ENCODE data around the gene FNDC1. TPM values are rescaled to one million over a fixed set of nuclear protein-coding genes. Genes with fewer than 3 reads are reported as not detected.

Gene FNDC1
- total and polyA plus RNA-seq, 2 of the 13 experiments (the other 11 are each of a cell fraction or from before 2014, with no cell fraction given), result not detected

GRCh38 chr6:159313018-159313417 is 143.8 kb downstream of the FNDC1 start:
- Histone ChIP-seq H4K20me1 (ENCODE audit: insufficient read depth, low read length) (no peaks in the 10 kb centered on the region), H3K4me1 (ENCODE audit: insufficient read depth, low read length) (no peaks in the 10 kb centered on the region), H3K4me3 (replicated peaks in 1 of 3; ENCODE audit: insufficient read depth in 1 of 3, low read depth in 2 of 3, low read length in 3 of 3) (no peak overlapping the region), H3K27ac (ENCODE audit: extremely low read length, insufficient read depth, low read length) (no peak overlapping the region), H2AFZ (ENCODE audit: low read length) (no peak overlapping the region), H3K36me3 (replicated peaks in 1 of 2; ENCODE audit: control insufficient read depth in 1 of 2, insufficient read depth in 2 of 2, low read length in 2 of 2) (no peaks in the 10 kb centered on the region), H3K27me3 (ENCODE audit: control insufficient read depth in 1 of 2, insufficient read depth in 2 of 2, low read length in 2 of 2) (no peaks in the 10 kb centered on the region; a peak in 1 of 5 replicates), H3K9ac (ENCODE audit: insufficient read depth, low read depth, low read length) (no peak overlapping the region), H3K4me2 (ENCODE audit: low read depth, low read length) (no peak overlapping the region), H3K79me2 (ENCODE audit: insufficient read depth, low read length) (no peaks in the 10 kb centered on the region), H3K9me3 (ENCODE audit: low read length) (no peaks in the 10 kb centered on the region)
- in situ Hi-C loops (cut with HindIII; ENCODE audit: extremely low pct_ligation_motif_present, low pct_unique_long_range_greater_than_20kb) (no loop called here), intact Hi-C loops (cut with micrococcal nuclease; ENCODE audit: unreplicated experiment) (no loop called here)
- no peak for FAIRE-seq
- ChIA-PET POLR2A (no interaction called here), CTCF (ENCODE audit: low intra/inter-chr PET ratio, low total read pairs) (no interaction called here)
- ATAC-seq, result no peak
- no peak for DNase-seq (ENCODE audit: low spot score)
- WGBS (ENCODE audit: low lambda C conversion rate), result 4% methylated on average over 6 of the region's 6 CpGs
- TF ChIP-seq TCF12 (IDR thresholded peaks at IDR 0.05), result no peak
- TF ChIP-seq TCF12 (CRISPR knock-in tag; IDR thresholded peaks at IDR 0.05), result no peak
- TF ChIP-seq MAFK (conservative IDR thresholded peaks at IDR 0.05 in 1 of 2, IDR thresholded peaks at IDR 0.05 in 1 of 2; ENCODE audit: low read length in 2 of 2), result peak in 1 of 2 experiments; percentile 28; a peak in 1 of 4 replicates
- no peak for TF ChIP-seq ETV6 (CRISPR knock-in tag; conservative IDR thresholded peaks at IDR 0.05)
- no TSS peak for BruUV-seq (replicated peaks)

GRCh38 chr6:159315562-159315961 is 146.4 kb downstream of the FNDC1 start:
- no peaks in the 10 kb centered on the region for H3K4me1 ChIP-seq (ENCODE audit: insufficient read depth, low read length)
- ChIA-PET POLR2A (no interaction called here), CTCF (ENCODE audit: low intra/inter-chr PET ratio, low total read pairs) (no interaction called here)
- intact Hi-C loops (cut with micrococcal nuclease; ENCODE audit: unreplicated experiment) (no loop called here), in situ Hi-C loops (cut with HindIII; ENCODE audit: extremely low pct_ligation_motif_present, low pct_unique_long_range_greater_than_20kb) (no loop called here)
- H3K4me2 ChIP-seq (ENCODE audit: low read depth, low read length), result no peak overlapping the region
- no peaks in the 10 kb centered on the region; a peak in 2 of 5 replicates for H3K27me3 ChIP-seq (ENCODE audit: control insufficient read depth in 1 of 2, insufficient read depth in 2 of 2, low read length in 2 of 2)
- 71% methylated on average over 23 of the region's 26 CpGs for WGBS (ENCODE audit: low lambda C conversion rate)
- H3K4me3 ChIP-seq (replicated peaks in 1 of 3; ENCODE audit: insufficient read depth in 1 of 3, low read depth in 2 of 3, low read length in 3 of 3), result no peak overlapping the region
- no peak overlapping the region for H2AFZ ChIP-seq (ENCODE audit: low read length)
- ATAC-seq, result no peak
- TF ChIP-seq ZSCAN21 (CRISPR knock-in tag; IDR thresholded peaks at IDR 0.05; ENCODE audit: borderline replicate concordance) (no peak), ARID5B (CRISPR knock-in tag; IDR thresholded peaks at IDR 0.05) (no peak), ZNF841 (CRISPR knock-in tag; IDR thresholded peaks at IDR 0.05; ENCODE audit: borderline replicate concordance) (no peak), SRSF4 (IDR thresholded peaks at IDR 0.05; ENCODE audit: low read depth, low read length, poor library complexity, severe bottlenecking) (no peak), SUZ12 (IDR thresholded peaks at IDR 0.05; ENCODE audit: low read depth, low read length) (no peak)
- no peaks in the 10 kb centered on the region for H4K20me1 ChIP-seq (ENCODE audit: insufficient read depth, low read length)
- no TSS peak for BruUV-seq (replicated peaks)
- no peak for FAIRE-seq
- no peaks in the 10 kb centered on the region for H3K36me3 ChIP-seq (replicated peaks in 1 of 2; ENCODE audit: control insufficient read depth in 1 of 2, insufficient read depth in 2 of 2, low read length in 2 of 2)
- no peak overlapping the region for H3K9ac ChIP-seq (ENCODE audit: insufficient read depth, low read depth, low read length)
- H3K27ac ChIP-seq (ENCODE audit: extremely low read length, insufficient read depth, low read length), result no peak overlapping the region
- no peaks in the 10 kb centered on the region for H3K79me2 ChIP-seq (ENCODE audit: insufficient read depth, low read length)
- DNase-seq (ENCODE audit: low spot score), result no peak
- H3K9me3 ChIP-seq (ENCODE audit: low read length), result no peaks in the 10 kb centered on the region
